VCaP (cell line): ENCODE data around the gene CD300LG.

Experiments used
- H3K27ac ChIP-seq: fragments of 450-650 bp; 2 replicates; pipeline ENCODE4 v1.5.1; 2017
- TF ChIP-seq, protein P1 (sequence below): fragments of 450-650 bp; conservative IDR thresholded peaks from 2 replicates; pipeline ENCODE4 v1.5.1; 2017; ENCODE audit warnings: mild to moderate bottlenecking, moderate library complexity

CD300LG gene

DNA sequence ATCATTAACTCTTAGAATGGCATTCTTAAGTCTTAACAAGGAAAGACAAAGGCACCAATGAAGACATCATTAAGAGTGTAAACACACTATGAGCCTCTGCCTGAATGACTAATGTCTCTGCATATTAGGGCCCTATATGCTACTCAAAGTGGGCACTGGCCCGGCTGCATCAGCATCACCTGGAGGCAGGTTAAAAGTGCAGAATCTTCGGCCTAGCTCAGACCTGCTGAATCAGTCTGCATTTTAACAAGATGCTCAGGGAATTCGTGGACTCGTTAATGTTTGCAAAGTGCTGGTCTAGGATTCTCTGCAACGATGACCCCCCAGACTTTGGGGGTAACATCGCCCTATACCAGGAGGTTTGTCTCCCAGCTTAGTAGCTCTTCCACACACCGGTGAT, 20.8 kb upstream of the CD300LG start:
- H3K27ac ChIP-seq, result no peak overlapping the region
- TF ChIP-seq, protein P1, sequence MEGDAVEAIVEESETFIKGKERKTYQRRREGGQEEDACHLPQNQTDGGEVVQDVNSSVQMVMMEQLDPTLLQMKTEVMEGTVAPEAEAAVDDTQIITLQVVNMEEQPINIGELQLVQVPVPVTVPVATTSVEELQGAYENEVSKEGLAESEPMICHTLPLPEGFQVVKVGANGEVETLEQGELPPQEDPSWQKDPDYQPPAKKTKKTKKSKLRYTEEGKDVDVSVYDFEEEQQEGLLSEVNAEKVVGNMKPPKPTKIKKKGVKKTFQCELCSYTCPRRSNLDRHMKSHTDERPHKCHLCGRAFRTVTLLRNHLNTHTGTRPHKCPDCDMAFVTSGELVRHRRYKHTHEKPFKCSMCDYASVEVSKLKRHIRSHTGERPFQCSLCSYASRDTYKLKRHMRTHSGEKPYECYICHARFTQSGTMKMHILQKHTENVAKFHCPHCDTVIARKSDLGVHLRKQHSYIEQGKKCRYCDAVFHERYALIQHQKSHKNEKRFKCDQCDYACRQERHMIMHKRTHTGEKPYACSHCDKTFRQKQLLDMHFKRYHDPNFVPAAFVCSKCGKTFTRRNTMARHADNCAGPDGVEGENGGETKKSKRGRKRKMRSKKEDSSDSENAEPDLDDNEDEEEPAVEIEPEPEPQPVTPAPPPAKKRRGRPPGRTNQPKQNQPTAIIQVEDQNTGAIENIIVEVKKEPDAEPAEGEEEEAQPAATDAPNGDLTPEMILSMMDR, result no peak

DNA sequence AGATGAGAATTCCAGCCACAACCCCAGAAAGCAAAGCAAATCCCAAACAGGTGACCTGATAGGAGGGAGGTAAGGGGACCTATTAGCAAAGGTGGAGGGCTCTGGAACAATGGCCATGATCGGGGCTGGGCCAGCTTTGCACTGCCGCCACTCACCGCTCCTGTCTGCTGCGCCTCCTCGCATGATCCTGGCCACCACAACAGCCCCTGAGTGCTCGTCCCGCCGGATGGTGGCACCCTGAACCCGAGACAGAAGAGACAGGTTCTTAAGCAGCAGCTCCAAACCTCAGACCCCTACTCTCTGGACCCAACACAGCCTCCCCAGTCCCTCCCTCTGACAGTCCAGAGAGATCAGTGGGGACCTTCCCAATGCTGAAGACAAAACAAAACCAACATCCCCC, 19.4 kb upstream of the CD300LG start:
- TF ChIP-seq, protein P1, result no peak
- H3K27ac ChIP-seq, result no peak overlapping the region

DNA sequence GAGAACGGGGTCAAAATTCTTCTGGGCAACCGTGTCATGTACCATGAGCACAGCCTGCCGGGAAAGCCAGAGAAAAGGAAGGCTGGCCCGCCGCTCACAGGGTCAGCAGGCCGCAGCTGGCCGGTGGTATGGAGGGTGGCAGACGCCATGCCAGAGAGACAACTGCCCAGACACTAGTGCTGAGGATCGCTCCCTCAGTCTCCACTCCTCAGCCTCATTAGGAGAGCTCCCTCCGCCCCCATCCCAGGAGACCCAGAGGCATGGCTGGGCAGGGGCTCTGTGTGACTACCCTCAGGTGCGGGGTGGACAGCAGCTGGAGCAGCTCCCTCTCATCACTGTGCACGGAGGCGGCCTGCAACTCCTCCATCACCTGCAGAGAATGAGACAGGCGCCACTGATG, 17.2 kb upstream of the CD300LG start:
- no peak overlapping the region for H3K27ac ChIP-seq
- TF ChIP-seq, protein P1, result no peak

DNA sequence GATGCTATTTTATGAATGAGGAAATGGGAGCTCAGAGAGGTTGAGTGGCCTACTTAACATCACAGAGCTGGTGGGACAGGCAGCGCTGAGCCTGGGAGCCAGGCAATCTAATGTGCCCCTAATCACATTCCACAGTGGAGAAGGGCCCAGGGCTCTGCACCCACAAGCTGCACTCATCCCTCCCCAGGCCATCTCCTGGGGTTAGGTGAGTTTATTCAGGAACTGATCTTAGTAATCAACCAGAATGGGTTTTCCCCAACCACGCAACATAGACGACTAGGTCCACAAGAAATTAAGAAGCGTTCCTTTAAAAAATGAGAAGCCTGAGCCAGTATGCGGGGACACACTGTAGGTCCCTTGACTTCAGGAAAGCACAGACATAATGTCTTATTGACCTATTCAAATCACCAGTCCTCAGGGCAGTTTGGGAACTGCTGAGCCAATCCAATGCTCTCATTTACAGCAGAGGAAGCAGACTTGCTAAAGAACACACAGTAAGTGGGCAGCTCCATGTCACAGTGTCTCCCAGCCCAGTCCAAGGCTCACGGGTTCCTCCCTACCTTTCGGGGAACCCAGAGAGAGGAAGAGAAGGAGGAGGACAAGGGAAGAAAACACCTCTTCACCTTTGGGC, 16.4 kb upstream of the CD300LG start:
- H3K27ac ChIP-seq, result no peak overlapping the region
- TF ChIP-seq, protein P1, result no peak

DNA sequence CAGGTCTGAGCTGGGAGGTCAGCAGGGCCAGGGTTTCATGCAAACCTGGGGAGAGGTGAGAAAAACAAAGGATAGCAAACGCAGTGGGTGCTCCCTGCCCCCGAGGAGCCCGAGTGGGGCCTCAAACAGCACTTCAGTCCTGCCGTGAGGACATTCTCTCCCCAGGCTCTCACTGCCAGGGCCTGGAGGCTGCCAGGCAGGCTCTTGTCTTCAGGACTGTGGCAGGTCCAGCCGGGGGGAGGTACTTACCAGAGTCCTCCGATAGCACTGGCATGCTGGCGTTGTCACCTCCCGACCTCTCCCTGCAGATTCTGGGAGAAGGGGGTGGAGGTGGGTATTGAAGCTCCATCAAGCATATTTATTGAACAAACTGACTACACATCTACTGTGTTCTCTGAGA, 15.3 kb upstream of the CD300LG start:
- no peak overlapping the region; the same call in 1 of the 2 replicates for H3K27ac ChIP-seq
- TF ChIP-seq, protein P1, result no peak

DNA sequence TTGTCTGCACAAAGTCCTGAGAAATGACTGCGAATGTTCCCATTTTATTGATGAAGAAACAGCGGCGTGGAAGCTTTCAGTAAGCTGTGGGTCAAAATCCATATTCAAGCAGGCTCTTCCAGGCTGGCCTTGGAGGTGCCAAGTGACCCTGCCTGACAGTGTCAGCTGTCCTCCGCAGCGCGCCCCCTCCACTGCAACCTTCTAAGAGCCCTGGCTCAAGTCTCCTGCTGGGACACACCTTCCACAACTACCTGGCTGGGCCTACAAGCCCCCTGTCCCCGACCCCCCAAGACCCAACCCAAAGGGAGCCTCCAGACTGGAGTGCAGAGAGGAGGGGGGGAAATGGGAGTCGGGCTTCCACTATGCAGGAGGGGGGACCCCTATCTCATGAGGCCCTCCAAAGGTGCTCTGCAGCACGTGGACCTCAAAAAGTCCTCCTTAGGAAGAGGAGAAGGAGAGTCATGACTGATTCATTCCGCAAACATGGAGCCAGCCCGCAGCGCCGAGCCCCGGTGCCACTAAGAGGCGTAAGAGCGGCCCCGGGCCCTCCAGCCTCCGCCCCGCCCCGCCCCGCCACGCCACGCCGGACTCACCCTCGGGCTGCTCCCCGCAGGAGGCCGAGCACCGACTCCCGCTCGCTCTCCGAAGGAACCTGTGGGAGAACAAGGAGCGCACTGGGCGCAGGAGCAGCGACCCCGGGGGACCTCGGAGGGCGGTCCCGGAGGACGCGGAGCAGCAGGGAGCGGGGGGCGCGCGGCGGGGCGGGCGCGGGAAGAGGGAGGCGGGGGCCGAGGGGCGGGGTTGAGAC, 14.6 kb upstream of the CD300LG start:
- TF ChIP-seq, protein P1, result peak; percentile 15; the same call in 1 of the 2 replicates
- peak overlapping the region; percentile 82 for H3K27ac ChIP-seq

DNA sequence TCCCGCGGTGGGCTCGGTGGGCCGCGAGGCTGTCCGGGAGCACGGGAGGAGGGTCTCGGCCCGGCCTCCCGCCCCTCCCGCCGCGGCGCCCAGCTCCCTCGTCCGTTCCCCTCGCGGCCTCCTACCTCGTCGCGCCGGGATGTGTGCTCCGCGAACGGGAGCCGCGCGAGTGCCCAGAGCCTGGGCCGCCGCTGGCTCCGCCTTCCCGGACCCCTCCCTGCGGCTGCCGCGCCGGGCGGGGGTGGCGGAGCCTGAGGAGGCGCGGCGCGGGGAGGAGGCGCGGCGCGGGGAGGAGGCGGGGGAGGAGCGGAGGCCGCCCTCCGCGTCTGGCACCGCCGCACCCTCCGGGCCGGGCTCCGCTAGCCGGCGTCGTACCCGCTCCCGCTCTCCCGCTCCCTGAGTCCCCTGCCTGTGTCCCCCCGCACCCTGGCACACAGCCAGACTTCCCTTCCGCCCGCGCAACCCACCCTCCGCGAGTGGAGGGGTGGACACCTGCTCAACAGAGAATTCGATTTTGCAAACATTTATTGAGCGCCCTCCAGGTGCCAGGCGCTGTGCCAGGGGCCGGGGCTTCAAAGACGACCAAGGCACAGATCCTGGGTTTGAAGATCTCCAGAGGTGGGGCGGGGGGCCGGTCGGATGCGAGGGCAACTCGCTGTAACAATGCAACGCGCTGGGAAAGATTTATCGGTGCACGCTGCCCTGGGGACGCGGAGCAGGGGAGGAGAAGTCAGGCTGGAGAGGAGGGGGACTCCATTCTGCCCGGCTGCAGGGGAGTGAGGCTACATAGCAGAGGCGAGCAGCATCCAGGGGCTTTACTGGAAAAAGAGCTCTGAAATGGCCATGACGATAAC, 13.8 kb upstream of the CD300LG start, which contains the start of gene MPP3:
TSS of gene MPP3 (minus strand) at position 171 of the 854 bp plus-strand sequence. CDS start 1,240 bp downstream, outside the sequence.
- peak within 1 kb of the TSS; percentile 82 for H3K27ac ChIP-seq
- TF ChIP-seq, protein P1, result no peak
